OCI-LY3 (cell line): Measurements from ENCODE around the gene RELN.

Experiments used
- H2AFZ ChIP-seq: fragments of 200-600, 300-600 bp; shearing (Covaris generic); 2 replicates; pipeline ENCODE4 v1.6.0; 2014; ENCODE audit warnings: antibody characterized with exemption, low read depth, low read length
- H3K27ac ChIP-seq: fragments of 200-600, 300-600 bp; sonication (generic); 2 replicates; pipeline ENCODE4 v1.5.1; 2014; ENCODE audit warnings: mild to moderate bottlenecking, low read length, moderate library complexity, mixed read lengths
- H3K27me3 ChIP-seq: fragments of 200-600, 300-600 bp; sonication (generic); 2 replicates; pipeline ENCODE4 v1.6.1; 2014; ENCODE audit warnings: low read depth, low read length, mixed read lengths
- H3K36me3 ChIP-seq: fragments of 200-600, 300-600 bp; sonication (generic); replicated peaks from 2 replicates; pipeline ENCODE3; 2014; ENCODE audit warnings: low read depth, low read length, mixed read lengths
- H3K4me1 ChIP-seq: fragments of 300-600, 200-600 bp; sonication (generic); 2 replicates; pipeline ENCODE4 v1.6.1; 2014; ENCODE audit warnings: low read length, mixed read lengths
- H3K4me2 ChIP-seq: fragments of 200-600, 300-600 bp; sonication (generic); 2 replicates; pipeline ENCODE4 v1.6.1; 2014; ENCODE audit warnings: low read length, mixed read lengths
- H3K4me3 ChIP-seq: fragments of 300-600, 200-600 bp; sonication (generic); 2 replicates; pipeline ENCODE4 v1.5.1; 2014; ENCODE audit warnings: antibody characterized with exemption, mild to moderate bottlenecking, low read length, moderate library complexity
- H3K79me2 ChIP-seq: fragments of 300-600, 200-600 bp; shearing (Covaris generic); 2 replicates; pipeline ENCODE4 v1.6.1; 2014; ENCODE audit warnings: mild to moderate bottlenecking, low read length, mixed read lengths
- H3K9ac ChIP-seq: fragments of 300-600, 200-600 bp; shearing (Covaris generic); 2 replicates; pipeline ENCODE4 v1.6.0; 2014; ENCODE audit warnings: mild to moderate bottlenecking, low read length, moderate library complexity
- H3K9me3 ChIP-seq: fragments of 200-600, 300-600 bp; shearing (Covaris generic); 2 replicates; pipeline ENCODE4 v1.6.1; 2014; ENCODE audit warnings: low read length, mixed read lengths; ENCODE audit not compliant: insufficient read depth
- H4K20me1 ChIP-seq: fragments of 200-600, 300-600 bp; sonication (generic); 2 replicates; pipeline ENCODE4 v1.6.1; 2016; ENCODE audit warnings: low read length, mixed read lengths; ENCODE audit not compliant: insufficient read depth
- EZH2phosphoT487 ChIP-seq: fragments of 200-600 bp; shearing (Covaris generic); IDR thresholded peaks from 2 replicates; pipeline ENCODE4 v1.6.1; 2018; ENCODE audit warnings: antibody characterized with exemption, mixed run types, low read depth
- TF ChIP-seq, protein P1 (sequence below): fragments of 200-600, 300-600 bp; sonication (generic); IDR thresholded peaks from 2 replicates; pipeline ENCODE4 v1.5.1; 2014; ENCODE audit warnings: antibody characterized with exemption, low read length, low read depth

Gene RELN

DNA sequence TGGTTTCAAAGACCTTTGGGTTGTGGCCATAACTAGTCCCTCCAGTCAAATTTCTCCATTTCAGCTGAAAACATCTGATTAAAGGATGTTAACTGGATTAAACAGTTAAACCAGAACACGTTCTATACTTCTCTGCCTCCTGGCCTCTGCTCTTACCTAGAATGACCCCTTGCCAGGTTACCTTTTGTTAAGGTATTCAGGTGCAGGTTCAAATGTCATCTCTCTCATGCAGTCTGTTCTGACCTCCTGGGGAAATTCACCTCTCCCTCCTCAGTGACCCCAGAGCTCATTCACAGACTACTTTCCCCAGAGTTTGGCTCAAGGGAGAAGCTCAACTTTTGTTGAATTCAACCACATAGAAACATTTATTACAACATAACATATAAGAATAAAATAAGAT, 67.8 kb downstream of the RELN start:
- Histone ChIP-seq H4K20me1 (no peaks in the 10 kb centered on the region), H3K4me3 (no peak overlapping the region), H3K36me3 (no peaks in the 10 kb centered on the region), H3K27me3 (peaks cover 39% of the 10 kb centered on the region; the same call in 1 of the 2 replicates), H2AFZ (no peak overlapping the region), H3K4me1 (no peaks in the 10 kb centered on the region), H3K4me2 (no peak overlapping the region), H3K27ac (no peak overlapping the region), H3K9me3 (no peaks in the 10 kb centered on the region), H3K9ac (no peak overlapping the region), H3K79me2 (no peaks in the 10 kb centered on the region)
- TF ChIP-seq EZH2phosphoT487, result no peak
- TF ChIP-seq, protein P1, sequence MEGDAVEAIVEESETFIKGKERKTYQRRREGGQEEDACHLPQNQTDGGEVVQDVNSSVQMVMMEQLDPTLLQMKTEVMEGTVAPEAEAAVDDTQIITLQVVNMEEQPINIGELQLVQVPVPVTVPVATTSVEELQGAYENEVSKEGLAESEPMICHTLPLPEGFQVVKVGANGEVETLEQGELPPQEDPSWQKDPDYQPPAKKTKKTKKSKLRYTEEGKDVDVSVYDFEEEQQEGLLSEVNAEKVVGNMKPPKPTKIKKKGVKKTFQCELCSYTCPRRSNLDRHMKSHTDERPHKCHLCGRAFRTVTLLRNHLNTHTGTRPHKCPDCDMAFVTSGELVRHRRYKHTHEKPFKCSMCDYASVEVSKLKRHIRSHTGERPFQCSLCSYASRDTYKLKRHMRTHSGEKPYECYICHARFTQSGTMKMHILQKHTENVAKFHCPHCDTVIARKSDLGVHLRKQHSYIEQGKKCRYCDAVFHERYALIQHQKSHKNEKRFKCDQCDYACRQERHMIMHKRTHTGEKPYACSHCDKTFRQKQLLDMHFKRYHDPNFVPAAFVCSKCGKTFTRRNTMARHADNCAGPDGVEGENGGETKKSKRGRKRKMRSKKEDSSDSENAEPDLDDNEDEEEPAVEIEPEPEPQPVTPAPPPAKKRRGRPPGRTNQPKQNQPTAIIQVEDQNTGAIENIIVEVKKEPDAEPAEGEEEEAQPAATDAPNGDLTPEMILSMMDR, result no peak

DNA sequence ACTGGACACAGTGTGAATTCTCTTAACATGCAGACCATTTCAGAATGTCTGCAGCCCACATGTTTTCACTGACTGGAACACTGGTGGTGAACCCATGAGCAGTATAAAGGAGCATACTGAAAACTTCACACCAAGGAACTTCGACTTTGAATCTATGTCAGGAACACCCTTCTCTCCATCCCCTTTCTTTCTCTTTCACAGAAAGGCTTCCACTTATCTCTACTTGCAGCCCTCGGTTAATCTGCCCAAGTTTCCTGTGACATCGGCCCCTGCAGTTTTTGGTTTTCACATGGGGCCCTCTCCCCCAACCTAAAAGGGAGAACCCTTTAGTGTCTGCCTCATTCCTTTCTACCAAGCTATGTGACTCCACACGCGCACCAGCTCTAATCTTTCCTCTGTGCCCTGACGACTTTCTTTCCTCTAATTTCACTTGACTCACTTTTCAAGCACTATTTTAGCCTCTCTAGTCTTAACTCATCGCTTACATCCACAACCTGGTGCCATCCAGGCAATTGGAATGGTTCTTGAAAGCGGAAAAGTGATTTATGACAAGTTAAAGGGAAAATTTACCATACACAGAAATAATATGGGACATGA, 70.1 kb downstream of the RELN start:
- H3K79me2 ChIP-seq, result no peaks in the 10 kb centered on the region
- TF ChIP-seq EZH2phosphoT487, result no peak
- H3K27ac ChIP-seq, result no peak overlapping the region
- no peak overlapping the region for H3K4me2 ChIP-seq
- H3K4me3 ChIP-seq, result no peak overlapping the region
- H3K9me3 ChIP-seq, result no peaks in the 10 kb centered on the region
- H4K20me1 ChIP-seq, result no peaks in the 10 kb centered on the region
- H3K36me3 ChIP-seq, result no peaks in the 10 kb centered on the region
- H3K27me3 ChIP-seq, result peaks cover 40% of the 10 kb centered on the region
- no peaks in the 10 kb centered on the region for H3K4me1 ChIP-seq
- H2AFZ ChIP-seq, result no peak overlapping the region
- no peak overlapping the region for H3K9ac ChIP-seq

DNA sequence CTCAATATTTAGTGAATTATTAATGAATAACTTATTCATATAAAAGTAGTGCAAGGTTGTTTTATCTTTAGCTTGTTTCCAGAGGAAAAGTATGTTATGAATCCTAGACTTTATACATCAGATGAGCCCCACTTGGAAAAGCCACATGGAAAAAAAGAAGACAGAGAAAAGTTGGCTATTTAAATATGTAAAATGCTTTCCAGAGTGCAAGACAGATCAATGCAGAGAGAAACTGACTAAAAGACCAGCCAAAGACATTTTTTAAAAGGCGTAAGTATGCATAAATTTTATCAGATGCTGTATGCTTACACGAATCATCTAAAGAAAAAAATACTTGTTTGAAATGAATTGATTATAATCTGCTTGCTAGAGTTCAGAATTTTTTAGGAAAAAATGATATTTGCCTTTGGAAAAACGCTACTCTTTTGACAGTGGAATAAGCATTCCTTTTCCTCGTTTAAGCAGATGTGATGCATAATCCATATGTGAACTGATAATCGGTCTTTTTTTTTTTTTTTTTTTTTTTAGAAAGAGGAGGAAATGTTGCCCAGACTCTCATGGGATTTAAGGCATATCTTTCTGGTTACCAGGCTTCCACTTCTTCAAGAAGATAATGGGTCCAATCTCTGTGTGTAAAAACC, 70.7 kb downstream of the RELN start:
- Histone ChIP-seq H3K9ac (no peak overlapping the region), H3K9me3 (no peaks in the 10 kb centered on the region), H3K36me3 (no peaks in the 10 kb centered on the region), H4K20me1 (no peaks in the 10 kb centered on the region), H3K4me1 (no peaks in the 10 kb centered on the region), H3K4me2 (no peak overlapping the region), H3K27ac (no peak overlapping the region), H2AFZ (no peak overlapping the region), H3K4me3 (no peak overlapping the region), H3K27me3 (peaks cover 41% of the 10 kb centered on the region), H3K79me2 (no peaks in the 10 kb centered on the region)
- TF ChIP-seq EZH2phosphoT487, result no peak
- TF ChIP-seq, protein P1, result no peak

DNA sequence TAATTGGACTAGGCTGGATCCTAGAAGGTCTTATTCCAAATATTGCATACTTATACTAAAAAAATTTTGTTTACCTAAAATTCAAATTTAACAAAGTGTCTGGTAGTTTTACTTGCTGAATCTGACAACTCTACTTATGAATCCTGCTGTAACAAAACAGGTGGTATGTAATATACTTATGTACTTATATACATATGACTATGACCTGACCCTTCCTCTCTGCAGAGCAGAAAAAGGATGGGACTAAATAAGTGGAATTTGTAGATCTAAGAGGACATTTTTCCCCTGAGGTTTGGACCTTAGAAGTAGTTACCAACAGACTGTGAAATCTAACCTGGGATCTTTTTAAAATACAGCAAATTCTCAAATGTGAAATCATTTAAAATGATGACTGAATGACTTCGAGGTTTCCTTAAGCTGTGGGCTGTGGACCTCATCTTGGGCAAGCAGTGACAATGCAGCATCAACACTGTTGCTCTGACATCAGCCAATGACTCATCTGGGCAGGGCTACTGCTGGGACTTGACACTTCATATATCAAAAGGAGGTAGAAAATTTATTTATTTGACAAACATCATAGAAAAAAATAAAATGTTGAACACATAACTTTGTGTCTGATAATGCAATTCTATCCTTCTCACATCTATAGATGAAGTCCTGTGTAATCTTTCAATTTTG, 73.6 kb downstream of the RELN start:
- no peaks in the 10 kb centered on the region for H3K4me1 ChIP-seq
- no peaks in the 10 kb centered on the region for H3K36me3 ChIP-seq
- no peak for TF ChIP-seq EZH2phosphoT487
- TF ChIP-seq, protein P1, result no peak
- no peak overlapping the region for H3K4me2 ChIP-seq
- no peak overlapping the region for H3K4me3 ChIP-seq
- H3K79me2 ChIP-seq, result no peaks in the 10 kb centered on the region
- no peak overlapping the region for H3K9ac ChIP-seq
- H2AFZ ChIP-seq, result no peak overlapping the region
- H3K27ac ChIP-seq, result no peak overlapping the region
- peaks cover 30% of the 10 kb centered on the region for H3K27me3 ChIP-seq
- H4K20me1 ChIP-seq, result no peaks in the 10 kb centered on the region
- no peaks in the 10 kb centered on the region for H3K9me3 ChIP-seq
